Raji (cell line): ENCODE measurements around the gene NTRK3.

Experiments used
- POLR2A ChIP-seq: IDR thresholded peaks from 2 replicates; pipeline ENCODE4 v1.6.1; 2011; ENCODE audit warnings: low read depth, low read length, control low read depth; ENCODE audit not compliant: insufficient read depth

The NTRK3 gene

GRCh38 chr15:87961851-87962420 is 294.6 kb downstream of the NTRK3 start:
- no peak for TF ChIP-seq POLR2A

GRCh38 chr15:87959662-87960061 is 296.9 kb downstream of the NTRK3 start:
- TF ChIP-seq POLR2A, result no peak

GRCh38 chr15:87959080-87959479 is 297.5 kb downstream of the NTRK3 start:
- no peak for TF ChIP-seq POLR2A

DNA sequence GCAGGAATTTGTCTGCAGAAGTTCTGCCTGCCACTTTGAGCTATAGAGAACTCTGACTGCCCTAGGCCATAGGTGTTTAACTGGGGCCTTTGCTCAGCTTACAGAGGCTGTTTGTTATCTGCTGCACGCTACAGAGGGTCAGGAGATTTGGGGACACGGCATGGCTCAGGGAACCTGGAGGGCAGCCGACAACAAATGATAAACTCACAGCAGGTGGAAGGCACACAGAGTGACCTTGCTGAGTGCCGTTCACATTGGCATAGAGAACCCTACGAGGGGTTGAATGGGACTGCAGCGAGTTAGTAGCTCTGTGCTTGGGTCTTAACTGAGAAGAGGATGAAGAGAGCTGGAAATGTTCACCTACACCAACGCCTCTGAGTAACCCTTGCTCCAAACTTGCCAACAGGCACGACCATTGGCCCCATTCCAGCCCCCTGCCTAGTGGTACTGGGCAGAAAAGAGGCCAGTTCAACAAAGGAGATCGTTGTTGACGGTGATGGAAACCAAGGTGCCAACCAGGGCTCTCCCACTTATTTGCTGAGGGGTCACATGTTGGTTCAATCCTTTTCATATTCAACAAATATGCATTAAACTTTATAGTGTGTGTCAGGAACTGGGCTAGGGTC is 301.1 kb downstream of the NTRK3 start:
- TF ChIP-seq POLR2A, result no peak

GRCh38 chr15:87954793-87955192 is 301.7 kb downstream of the NTRK3 start:
- no peak for TF ChIP-seq POLR2A

- no peak for TF ChIP-seq POLR2A
These were observed 303.7 kb downstream of the NTRK3 start for GRCh38 chr15:87952736-87953287.

- no peak for TF ChIP-seq POLR2A
These were observed 306.8 kb downstream of the NTRK3 start for GRCh38 chr15:87949575-87950223.

- TF ChIP-seq POLR2A, result no peak
These were observed 307.4 kb downstream of the NTRK3 start for GRCh38 chr15:87949151-87949574.

GRCh38 chr15:87947560-87947959 is 309.0 kb downstream of the NTRK3 start:
- TF ChIP-seq POLR2A, result no peak

GRCh38 chr15:87945246-87945645 is 311.3 kb downstream of the NTRK3 start:
- TF ChIP-seq POLR2A, result no peak

DNA sequence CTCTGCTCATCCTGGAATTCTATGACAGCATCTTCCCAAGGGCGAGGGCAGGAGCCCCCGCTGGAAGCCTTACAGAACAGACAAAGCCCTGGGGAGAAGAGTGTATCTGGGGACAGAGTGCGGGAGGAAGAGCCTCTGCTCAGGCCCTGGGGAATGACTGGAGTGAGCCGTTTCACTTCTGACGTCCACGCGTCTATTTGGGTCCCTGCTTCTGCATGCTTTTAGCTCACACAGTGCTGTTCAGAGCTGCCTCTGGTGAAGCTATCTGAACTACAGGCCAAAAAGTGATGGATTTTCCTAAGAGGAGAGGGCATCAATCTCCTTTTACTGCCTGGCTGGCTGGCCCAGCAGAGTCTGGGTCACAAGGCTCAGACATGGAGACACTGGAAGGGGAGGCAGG is 311.8 kb downstream of the NTRK3 start:
- no peak for TF ChIP-seq POLR2A

DNA sequence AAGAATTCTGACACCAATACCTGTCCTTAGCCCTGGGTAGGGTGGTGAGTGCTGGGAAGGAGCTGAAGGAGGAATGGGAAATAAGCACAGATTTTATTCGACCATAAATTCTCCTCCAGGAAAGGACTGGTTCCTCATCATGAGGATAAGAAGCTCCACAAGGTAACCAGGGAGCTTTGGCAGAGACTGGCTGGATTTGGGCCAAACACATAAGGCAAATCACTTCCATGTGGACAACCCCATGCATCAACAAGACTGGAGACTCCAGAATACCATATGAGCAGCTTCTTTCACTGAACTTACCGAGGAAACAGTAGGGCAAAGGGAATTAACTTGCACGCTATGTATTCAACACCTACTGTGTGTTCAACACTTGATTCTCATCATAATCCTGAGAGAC is 312.5 kb downstream of the NTRK3 start:
- TF ChIP-seq POLR2A, result no peak

GRCh38 chr15:87943626-87944025 is 312.9 kb downstream of the NTRK3 start:
- TF ChIP-seq POLR2A, result no peak

DNA sequence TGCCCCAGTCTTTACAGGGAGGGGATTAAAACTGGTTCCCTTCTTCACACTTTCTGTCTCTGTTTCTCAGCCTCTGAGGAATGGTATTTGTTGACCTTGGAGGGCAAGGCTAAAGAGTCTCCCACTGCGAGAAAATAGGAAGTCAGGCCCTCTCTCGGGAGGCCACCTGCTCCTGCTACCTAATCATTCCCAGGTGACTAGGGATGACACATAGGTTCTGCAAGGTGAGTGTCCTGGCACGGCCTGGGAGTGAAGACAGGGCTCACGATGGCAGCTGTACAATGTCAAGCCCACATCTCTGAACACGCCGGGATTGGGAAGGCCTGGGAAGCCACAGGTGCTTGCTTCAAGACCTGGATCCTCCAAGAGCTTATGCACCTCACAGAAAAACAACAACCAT is 314.2 kb downstream of the NTRK3 start:
- no peak for TF ChIP-seq POLR2A

DNA sequence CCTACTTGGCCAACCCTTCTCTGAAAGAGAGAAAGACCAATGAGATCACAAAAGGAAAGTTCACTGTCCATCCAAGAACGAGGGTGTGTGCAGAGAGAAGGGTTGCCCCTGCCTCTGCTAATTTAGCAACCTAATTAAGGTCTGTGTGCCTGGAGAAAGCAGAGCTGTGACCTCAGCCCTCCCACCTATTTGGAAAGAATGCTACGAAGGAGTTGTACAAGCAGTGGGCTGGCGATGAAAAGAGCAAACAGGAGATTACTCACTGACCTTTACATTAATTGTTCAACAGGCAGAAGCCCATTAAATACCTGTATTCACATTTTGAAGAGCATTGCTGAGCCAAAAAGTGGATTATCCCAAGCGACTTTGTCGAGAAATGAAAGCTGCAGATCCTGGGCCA is 314.9 kb downstream of the NTRK3 start:
- no peak for TF ChIP-seq POLR2A

- no peak for TF ChIP-seq POLR2A
These were observed 315.8 kb downstream of the NTRK3 start for GRCh38 chr15:87940768-87941167.

DNA sequence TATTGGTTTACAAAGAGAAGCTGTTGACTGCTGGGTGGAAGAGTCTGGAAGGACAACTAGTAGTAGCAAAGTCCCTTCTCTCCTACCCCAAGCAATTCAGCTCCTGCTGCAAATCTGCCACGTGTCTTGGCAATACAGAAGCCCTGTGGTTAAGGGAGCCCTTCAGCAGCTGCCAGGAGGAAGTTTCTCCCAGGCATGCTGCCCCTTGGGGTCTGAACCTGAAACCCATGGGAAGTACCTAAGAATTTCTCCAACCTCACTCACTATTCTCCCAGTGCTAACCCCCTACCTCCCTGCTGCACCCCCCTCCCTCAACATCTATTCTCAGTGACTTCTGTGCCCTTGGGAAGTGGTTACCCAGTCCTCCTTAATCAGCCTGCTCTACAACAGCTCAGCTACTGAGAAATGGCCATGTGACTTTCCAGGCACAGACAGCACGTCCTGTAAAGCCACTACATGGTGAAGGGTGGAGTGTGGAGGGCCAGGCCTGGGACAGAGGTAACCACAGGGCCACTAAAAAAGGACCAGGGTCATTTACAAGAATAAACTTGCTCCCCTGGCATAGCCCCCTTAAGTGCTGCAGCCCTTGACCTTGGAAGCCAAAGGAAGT is 316.6 kb downstream of the NTRK3 start:
- TF ChIP-seq POLR2A, result no peak

DNA sequence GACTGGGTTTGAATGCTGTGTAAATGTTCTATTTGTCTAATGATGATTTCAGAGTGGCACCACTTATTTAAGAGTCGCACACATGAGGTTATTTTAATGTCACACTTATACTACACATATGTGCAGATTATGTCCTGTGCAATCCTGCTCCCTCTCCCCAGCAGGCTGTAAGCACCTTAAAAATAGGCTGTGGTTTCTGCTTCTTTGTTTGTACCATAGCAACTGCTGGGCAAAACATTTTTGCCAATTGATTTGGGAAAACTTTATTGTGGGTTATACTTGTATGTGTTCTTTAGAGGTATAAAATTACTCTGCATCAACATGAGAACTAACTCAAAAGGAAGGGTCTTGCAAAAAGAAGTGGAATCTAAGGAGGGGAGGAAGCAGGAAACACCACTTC is 318.5 kb downstream of the NTRK3 start:
- no peak for TF ChIP-seq POLR2A
